HCT116 (cell line): ENCODE data around the gene R3HCC1L. TPM values are rescaled to one million over a fixed set of nuclear protein-coding genes. Genes with fewer than 3 reads are reported as not detected.

Experiments
- ATAC-seq: fragments of 200-7000 bp; cut with Tn5 transposase; 2 replicates; pipeline ENCODE4 v1.9.1; 2020; ENCODE audit warnings: mild to moderate bottlenecking, moderate library complexity
- BruUV-seq: library from RNA; stranded (reverse); fragments of 400-500 nt; replicated peaks from 2 replicates; lab custom pipeline; 2021; lab: Mats Ljungman, UMichigan
- CTCF ChIA-PET: fragments of 300-600 bp; sonication (Branson Sonifier 250); formaldehyde crosslinking; loops from one replicate; lab custom pipeline; 2021; ENCODE audit warnings: antibody characterized with exemption; lab: Charles Lee
- POLR2A ChIA-PET: fragments of 300-600, 350-600 bp; sonication (Branson Sonifier 250); formaldehyde crosslinking; loops from one replicate; lab custom pipeline; 2021; ENCODE audit warnings: antibody characterized with exemption; lab: Charles Lee
- RAD21 ChIA-PET, 2 experiments: fragments of 300-600 bp; sonication (Branson Sonifier 250); formaldehyde crosslinking; loops; one replicate each; lab custom pipeline; 2023; ENCODE audit warnings: low total read pairs in 2 of 2; ENCODE audit not compliant: uncharacterized antibody in 2 of 2, unreplicated experiment in 2 of 2, low non-redundant PET in 1 of 2; lab: Charles Lee
- DNase-seq: peaks from one replicate; pipeline ENCODE4 v3.0.0-alpha.2; 2010; ENCODE audit warnings: low read depth, low spot score
- H2AFZ ChIP-seq: fragments of 200-600 bp; shearing (Covaris generic), sonication (generic); 2 replicates; pipeline ENCODE4 v1.6.1; 2017; ENCODE audit warnings: low read depth, mixed run types, mixed read lengths, antibody characterized with exemption, low read length; ENCODE audit not compliant: poor library complexity, severe bottlenecking
- H3K27ac ChIP-seq: 2 replicates; pipeline ENCODE4 v1.5.1; 2012; ENCODE audit warnings: low read depth, low read length
- H3K27me3 ChIP-seq: fragments of 200-600 bp; sonication (generic); 2 replicates; pipeline ENCODE4 v1.6.1; 2016; ENCODE audit warnings: mixed run types, low read length, mixed read lengths; ENCODE audit not compliant: insufficient read depth
- H3K36me3 ChIP-seq, 2 experiments: fragments of 200-500 bp in 1 of 2; fragments of 200-600 bp in 1 of 2; sonication (Bioruptor generic) in 1 of 2; sonication (generic) in 1 of 2; 2 replicates each; pipeline versions ENCODE4 v1.5.1 to v1.6.1; 2014 to 2016; ENCODE audit warnings: low read length in 2 of 2, inconsistent platforms in 1 of 2, mixed read lengths in 1 of 2, mixed run types in 1 of 2; ENCODE audit not compliant: insufficient read depth in 2 of 2, control insufficient read depth in 1 of 2
- H3K4me1 ChIP-seq, 2 experiments: fragments of 200-600 bp in 1 of 2; sonication (generic) in 1 of 2; 2 replicates each; pipeline versions ENCODE4 v1.5.1 to v1.6.1; 2012 to 2017; ENCODE audit warnings: low read length in 2 of 2, inconsistent platforms in 1 of 2, mild to moderate bottlenecking in 1 of 2, mixed read lengths in 1 of 2, mixed run types in 1 of 2, moderate library complexity in 1 of 2; ENCODE audit not compliant: insufficient read depth in 2 of 2, control insufficient read depth in 1 of 2
- H3K4me2 ChIP-seq: fragments of 200-600 bp; sonication (generic); 2 replicates; pipeline ENCODE4 v1.6.1; 2017; ENCODE audit warnings: mixed run types, low read length, mixed read lengths
- H3K4me3 ChIP-seq, 2 experiments: fragments of 200-600 bp in 1 of 2; sonication (generic) in 1 of 2; replicated peaks in 1 of 2; 2 replicates each; pipeline ENCODE4 v1.5.1; 2011 to 2016; ENCODE audit warnings: low read length in 2 of 2, control low read depth in 1 of 2, low read depth in 1 of 2, mild to moderate bottlenecking in 1 of 2, mixed read lengths in 1 of 2, mixed run types in 1 of 2
- H3K79me2 ChIP-seq: fragments of 200-600 bp; sonication (generic); 2 replicates; pipeline ENCODE4 v1.6.1; 2017; ENCODE audit warnings: mild to moderate bottlenecking, mixed run types, low read length, moderate library complexity, mixed read lengths; ENCODE audit not compliant: insufficient read depth
- H3K9ac ChIP-seq: fragments of 200-600 bp; sonication (generic); 2 replicates; pipeline ENCODE4 v1.6.1; 2016; ENCODE audit warnings: low read length, mixed read lengths
- H3K9me2 ChIP-seq: fragments of 200-600 bp; sonication (generic), shearing (Covaris generic); 2 replicates; pipeline ENCODE4 v1.6.1; 2017; ENCODE audit warnings: mixed run types, mild to moderate bottlenecking, moderate library complexity; ENCODE audit not compliant: insufficient read depth
- H3K9me3 ChIP-seq, 2 experiments: fragments of 200-500 bp in 1 of 2; fragments of 200-600 bp in 1 of 2; sonication (Bioruptor generic) in 1 of 2; sonication (generic) in 1 of 2; 2 replicates each; pipeline ENCODE4 v1.6.1; 2014 to 2017; ENCODE audit warnings: low read length in 2 of 2, mixed read lengths in 2 of 2, inconsistent platforms in 1 of 2, low read depth in 1 of 2, mild to moderate bottlenecking in 1 of 2, mixed run types in 1 of 2, moderate library complexity in 1 of 2; ENCODE audit not compliant: control insufficient read depth in 1 of 2, insufficient read depth in 1 of 2
- H4K20me1 ChIP-seq: fragments of 200-600 bp; sonication (generic), shearing (Covaris generic); 2 replicates; pipeline ENCODE4 v1.6.1; 2017; ENCODE audit warnings: mixed run types, mild to moderate bottlenecking, moderate library complexity; ENCODE audit not compliant: insufficient read depth
- CBX3 ChIP-seq: IDR thresholded peaks from 2 replicates; pipeline ENCODE4 v1.6.1; 2012; ENCODE audit warnings: low read depth
- POLR2A ChIP-seq: IDR thresholded peaks from 2 replicates; pipeline ENCODE4 v1.7.0; 2011; ENCODE audit warnings: borderline replicate concordance; ENCODE audit not compliant: insufficient read depth, insufficient read length; ENCODE audit errors: extremely low read depth
- RAD21 ChIP-seq: IDR thresholded peaks from 2 replicates; pipeline ENCODE4 v1.6.1; 2012; ENCODE audit warnings: low read depth, mild to moderate bottlenecking
- ZFX ChIP-seq: fragments of 450-650 bp; IDR thresholded peaks from 2 replicates; pipeline ENCODE4 v1.6.1; 2017
- intact Hi-C: fragments of 100-400 bp; cut with micrococcal nuclease; formaldehyde crosslinking; loops from 2 replicates; pipeline ENCODE4 v1.10.0; 2022
- total RNA-seq: library from RNA; stranded (reverse); gene quantifications from one replicate; pipeline ENCODE4 v1.2.1, GENCODE V29; 2021; ENCODE audit not compliant: unreplicated experiment
- TF ChIP-seq, protein P1 (sequence below), 3 experiments: fragments of 200-600 bp in 1 of 3; sonication (generic) in 1 of 3; IDR thresholded peaks in 2 of 3; conservative IDR thresholded peaks in 1 of 3; 2 replicates each; pipeline ENCODE4 v1.5.1; 2012 to 2017; ENCODE audit warnings: low read depth in 2 of 3, low read length in 2 of 3, antibody characterized with exemption in 1 of 3, borderline replicate concordance in 1 of 3, control low read depth in 1 of 3, mild to moderate bottlenecking in 1 of 3, mixed read lengths in 1 of 3, mixed run types in 1 of 3, moderate library complexity in 1 of 3; ENCODE audit not compliant: insufficient read depth in 1 of 3

R3HCC1L gene
- total RNA-seq, 1 experiment from 2014 or later = 9.3 TPM

DNA sequence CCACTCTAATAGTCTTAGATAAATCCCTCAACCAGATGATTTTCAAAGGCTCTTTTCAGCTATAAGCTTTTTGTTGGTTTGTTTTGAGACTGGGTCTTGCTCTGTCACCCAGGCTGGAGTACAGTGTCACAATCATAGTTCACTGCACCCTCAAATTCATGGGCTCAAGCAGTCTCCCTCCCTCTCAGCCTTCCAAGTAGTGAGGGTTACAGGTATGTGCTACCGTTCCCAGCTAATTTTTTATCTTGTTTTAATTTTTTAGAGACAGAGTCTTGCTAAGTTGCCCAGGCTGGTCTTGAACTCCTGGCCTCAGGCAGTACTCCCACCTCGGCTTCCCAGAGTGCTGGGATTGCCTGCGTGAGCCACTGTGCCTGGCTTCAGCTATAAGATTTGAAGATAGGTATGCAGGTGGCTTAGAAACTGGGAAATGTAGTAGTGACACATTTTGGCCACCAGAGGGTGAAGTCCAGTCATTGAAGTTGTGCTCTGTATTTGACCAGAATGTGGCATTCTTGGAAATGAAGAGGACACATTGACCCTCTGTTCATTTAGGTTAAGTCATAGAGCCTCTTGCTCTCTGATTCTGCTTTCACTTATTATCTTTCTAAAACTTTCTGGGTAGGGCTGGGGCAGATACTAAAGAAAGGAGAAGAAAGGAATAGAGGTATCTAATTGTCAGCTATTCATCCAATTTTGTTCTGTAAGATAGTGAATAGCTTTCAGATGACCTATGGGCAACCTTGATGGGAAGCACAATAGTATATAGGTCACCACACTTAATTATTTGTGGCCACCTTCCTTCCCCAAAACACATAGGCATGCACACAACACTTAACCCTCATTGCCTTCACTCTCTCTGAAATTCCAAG is 36.0 kb downstream of the R3HCC1L start:
- no peak overlapping the region for H3K27ac ChIP-seq
- TF ChIP-seq POLR2A = no peak
- peak; percentile 27; the same call in 1 of the 2 replicates for TF ChIP-seq CBX3
- no peak for TF ChIP-seq ZFX
- TF ChIP-seq RAD21 = peak; percentile 59
- TF ChIP-seq, protein P1, sequence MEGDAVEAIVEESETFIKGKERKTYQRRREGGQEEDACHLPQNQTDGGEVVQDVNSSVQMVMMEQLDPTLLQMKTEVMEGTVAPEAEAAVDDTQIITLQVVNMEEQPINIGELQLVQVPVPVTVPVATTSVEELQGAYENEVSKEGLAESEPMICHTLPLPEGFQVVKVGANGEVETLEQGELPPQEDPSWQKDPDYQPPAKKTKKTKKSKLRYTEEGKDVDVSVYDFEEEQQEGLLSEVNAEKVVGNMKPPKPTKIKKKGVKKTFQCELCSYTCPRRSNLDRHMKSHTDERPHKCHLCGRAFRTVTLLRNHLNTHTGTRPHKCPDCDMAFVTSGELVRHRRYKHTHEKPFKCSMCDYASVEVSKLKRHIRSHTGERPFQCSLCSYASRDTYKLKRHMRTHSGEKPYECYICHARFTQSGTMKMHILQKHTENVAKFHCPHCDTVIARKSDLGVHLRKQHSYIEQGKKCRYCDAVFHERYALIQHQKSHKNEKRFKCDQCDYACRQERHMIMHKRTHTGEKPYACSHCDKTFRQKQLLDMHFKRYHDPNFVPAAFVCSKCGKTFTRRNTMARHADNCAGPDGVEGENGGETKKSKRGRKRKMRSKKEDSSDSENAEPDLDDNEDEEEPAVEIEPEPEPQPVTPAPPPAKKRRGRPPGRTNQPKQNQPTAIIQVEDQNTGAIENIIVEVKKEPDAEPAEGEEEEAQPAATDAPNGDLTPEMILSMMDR (IDR thresholded peaks at IDR 0.05 in 2 of 3, conservative IDR thresholded peaks at IDR 0.05 in 1 of 3; ENCODE audit: borderline replicate concordance in 1 of 3, insufficient read depth in 1 of 3, low read depth in 2 of 3, low read length in 2 of 3) = peak; percentile 56 to 76 (median 75); a peak in 5 of 6 replicates
- H3K9me2 ChIP-seq = no peaks in the 10 kb centered on the region
- H3K79me2 ChIP-seq = no peaks in the 10 kb centered on the region; the same call in 1 of the 2 replicates
- ATAC-seq (peak; percentile 98), DNase-seq (peak; percentile 40)
- no peak overlapping the region for H2AFZ ChIP-seq
- no peak overlapping the region for H3K9ac ChIP-seq
- no peaks in the 10 kb centered on the region for H3K4me1 ChIP-seq
- H3K4me2 ChIP-seq = no peak overlapping the region
- ChIA-PET CTCF (interaction anchor here (0.7 to 3.8 kb wide), 15 partner anchors 9 to 256 kb away, joined by 3 to 32 read pairs (median 4); partner anchors contain the start of gene R3HCC1L), RAD21 (interaction anchor here in 1 of 2 experiments (1.7 to 1.9 kb wide), 2 partner anchors 139 to 161 kb away, joined by 5 to 9 read pairs; no protein-coding TSS in a partner anchor), POLR2A (interaction anchor here (0.7 kb wide), 1 partner anchor 12 kb away, joined by 3 read pairs; no protein-coding TSS in a partner anchor)
- intact Hi-C loops = loop anchor here (1.0 to 10.0 kb wide), 2 partner anchors 139 to 164 kb away; no protein-coding TSS in a partner anchor
- H4K20me1 ChIP-seq = peaks cover 8% of the 10 kb centered on the region; the same call in 1 of the 2 replicates
- H3K9me3 ChIP-seq = no peaks in the 10 kb centered on the region
- no TSS peak for BruUV-seq
- no peak overlapping the region for H3K4me3 ChIP-seq
- peaks cover 0 to 3% of the 10 kb centered on the region in 2 experiments; a peak in 2 of 4 replicates for H3K36me3 ChIP-seq
- H3K27me3 ChIP-seq = no peaks in the 10 kb centered on the region
